Measurements from ENCODE around the gene TSC1. TPM values are rescaled to one million over a fixed set of nuclear protein-coding genes. Genes with fewer than 3 reads are reported as not detected.

TSC1 gene
- total and polyA plus RNA-seq, 7 donors, result 4.2 to 55.9 (median 35.3) TPM

DNA sequence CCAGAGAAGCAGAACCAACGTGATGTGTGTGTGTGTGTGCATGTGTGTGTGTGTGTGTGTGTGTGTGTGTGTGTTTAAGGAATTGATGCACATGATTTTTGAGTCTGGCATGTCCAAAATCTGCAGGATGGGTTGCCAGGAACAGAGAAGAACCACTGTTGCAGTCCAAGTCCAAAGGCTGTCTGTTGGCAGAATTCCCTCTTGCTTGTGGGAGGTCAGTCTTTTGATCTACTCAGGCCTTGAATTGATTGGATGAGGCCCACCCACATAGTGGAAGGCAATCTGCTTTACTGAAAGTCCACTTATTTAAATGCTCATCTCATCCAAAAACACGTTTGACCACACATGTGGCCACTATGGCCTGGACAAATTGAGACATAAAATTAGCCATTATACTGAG is 11.4 kb upstream of the TSC1 start:
- no peak for TF ChIP-seq CTCF (IDR thresholded peaks at IDR 0.05)
- no peak for TF ChIP-seq POLR2AphosphoS5 (IDR thresholded peaks at IDR 0.05)
- no peak for TF ChIP-seq EP300 (IDR thresholded peaks at IDR 0.05)
- TF ChIP-seq POLR2A (IDR thresholded peaks at IDR 0.05), result no peak
- Histone ChIP-seq H3K27me3 (no peaks in the 10 kb centered on the region), H3K4me3 (no peak overlapping the region), H3K27ac (no peak overlapping the region), H3K36me3 (no peaks in the 10 kb centered on the region), H3K9me3 (peaks cover 0 to 8% (median 1%) of the 10 kb centered on the region in 4 donors), H3K4me1 (no peaks in the 10 kb centered on the region)
- no peak for DNase-seq
- intact Hi-C loops (cut with DNase I), result no loop called here
- 57 to 63% methylated on average over 2 of the region's 2 CpGs for WGBS, 2 donors

GRCh38 chr9:132955123-132955522 is 10.7 kb upstream of the TSC1 start:
- Histone ChIP-seq H3K27me3 (no peaks in the 10 kb centered on the region), H3K9me3 (peaks cover 0 to 8% (median 1%) of the 10 kb centered on the region in 4 donors), H3K36me3 (no peaks in the 10 kb centered on the region), H3K4me3 (no peak overlapping the region), H3K4me1 (no peaks in the 10 kb centered on the region), H3K27ac (no peak overlapping the region)
- DNase-seq, result no peak
- TF ChIP-seq POLR2AphosphoS5 (IDR thresholded peaks at IDR 0.05) (no peak), CTCF (IDR thresholded peaks at IDR 0.05) (no peak), POLR2A (IDR thresholded peaks at IDR 0.05) (no peak), EP300 (IDR thresholded peaks at IDR 0.05) (no peak)
- WGBS, 2 donors, result 73 to 87% methylated on average over 2 of the region's 2 CpGs
- intact Hi-C loops (cut with DNase I), result no loop called here

GRCh38 chr9:132949709-132950108 is 5.3 kb upstream of the TSC1 start:
- H3K27me3 ChIP-seq, result no peaks in the 10 kb centered on the region
- no peaks in the 10 kb centered on the region for H3K36me3 ChIP-seq
- H3K4me3 ChIP-seq, result no peak overlapping the region
- peaks cover 0 to 4% (median 0%) of the 10 kb centered on the region in 4 donors for H3K9me3 ChIP-seq
- no peak overlapping the region for H3K27ac ChIP-seq
- TF ChIP-seq POLR2AphosphoS5 (IDR thresholded peaks at IDR 0.05) (no peak), EP300 (IDR thresholded peaks at IDR 0.05) (no peak), CTCF (IDR thresholded peaks at IDR 0.05) (no peak), POLR2A (IDR thresholded peaks at IDR 0.05) (no peak)
- H3K4me1 ChIP-seq, result peaks cover 0 to 5% (median 0%) of the 10 kb centered on the region in 4 donors
- no peak for DNase-seq
- 91 to 93% methylated on average over 4 of the region's 4 CpGs for WGBS, 2 donors
- intact Hi-C loops (cut with DNase I), result loop anchor here (10.0 kb wide), 1 partner anchor 595 kb away; the partner anchor contains the start of gene SETX

DNA sequence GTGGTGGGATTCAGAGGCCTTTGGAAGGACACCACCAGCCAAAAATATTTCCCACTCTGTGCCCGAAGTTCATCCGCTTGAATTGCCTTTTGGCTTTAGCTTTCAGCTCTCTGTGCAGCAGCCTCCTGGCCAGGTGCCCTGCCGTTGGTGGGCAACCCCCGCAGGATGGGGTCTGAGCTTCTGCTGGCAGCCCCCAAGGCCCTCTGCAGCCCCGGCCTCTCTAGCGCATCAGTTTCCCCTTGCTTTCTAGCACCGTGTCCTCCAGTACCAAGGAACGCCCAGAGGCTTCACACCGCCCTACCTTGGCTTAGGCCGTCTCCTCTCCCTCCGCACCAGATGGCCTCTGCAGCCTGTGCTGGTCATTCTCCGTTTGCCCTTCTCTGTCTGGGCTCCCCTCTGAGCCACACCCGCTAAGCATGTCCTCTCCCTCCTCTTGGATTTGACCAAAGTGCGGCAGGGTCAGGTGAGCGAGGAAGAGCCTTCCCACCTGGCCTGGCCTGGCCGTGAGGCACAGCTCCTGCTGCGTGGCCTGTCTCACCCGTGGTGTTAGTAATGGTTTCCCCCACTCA is 4.2 kb upstream of the TSC1 start:
- 85 to 88% methylated on average over 18 of the region's 18 CpGs for WGBS, 2 donors
- Histone ChIP-seq H3K36me3 (no peaks in the 10 kb centered on the region), H3K27ac (no peak overlapping the region), H3K27me3 (no peaks in the 10 kb centered on the region), H3K9me3 (no peaks in the 10 kb centered on the region), H3K4me3 (no peak overlapping the region), H3K4me1 (peaks cover 0 to 10% (median 5%) of the 10 kb centered on the region in 4 donors)
- TF ChIP-seq EP300 (IDR thresholded peaks at IDR 0.05) (no peak), POLR2A (IDR thresholded peaks at IDR 0.05) (no peak), POLR2AphosphoS5 (IDR thresholded peaks at IDR 0.05) (no peak)
- intact Hi-C loops (cut with DNase I), result loop anchor here (10.0 kb wide), 1 partner anchor 594 kb away; the partner anchor contains the start of gene SETX
- no peak for DNase-seq

GRCh38 chr9:132947756-132948155 is 3.3 kb upstream of the TSC1 start:
- WGBS, 2 donors, result 93% methylated on average over 8 of the region's 8 CpGs
- DNase-seq, result no peak
- no peaks in the 10 kb centered on the region for H3K36me3 ChIP-seq
- no peak overlapping the region for H3K27ac ChIP-seq
- intact Hi-C loops (cut with DNase I), result loop anchor here (10.0 kb wide), 1 partner anchor 593 kb away; the partner anchor contains the start of gene SETX
- TF ChIP-seq CTCF (IDR thresholded peaks at IDR 0.05) (no peak), EP300 (IDR thresholded peaks at IDR 0.05) (no peak), POLR2A (IDR thresholded peaks at IDR 0.05) (no peak), POLR2AphosphoS5 (IDR thresholded peaks at IDR 0.05) (no peak)
- no peaks in the 10 kb centered on the region for H3K9me3 ChIP-seq
- no peak overlapping the region for H3K4me3 ChIP-seq
- peaks cover 0 to 19% (median 13%) of the 10 kb centered on the region in 4 donors for H3K4me1 ChIP-seq
- H3K27me3 ChIP-seq, result no peaks in the 10 kb centered on the region
